Esophagus squamous epithelium (tissue), 5 donors: ENCODE measurements around the gene SPOCD1. TPM values are rescaled to one million over a fixed set of nuclear protein-coding genes. Genes with fewer than 3 reads are reported as not detected.
A peak's percentile ranks its signal among the peaks of the same experiment; 100 is the strongest.

Experiments used
- DNase-seq: peaks from one replicate; lab custom pipeline; 2025; lab: John Stamatoyannopoulos, UW
- H3K27ac ChIP-seq, 4 donors: fragments of 200-600 bp; sonication (generic); one replicate each; pipeline ENCODE4 v1.5.1; 2016 to 2019; ENCODE audit warnings: mild to moderate bottlenecking in 1 of 4
- H3K27me3 ChIP-seq, 4 donors: fragments of 200-600 bp; sonication (generic); 1 replicate in 3 of 4; 2 replicates in 1 of 4; pipeline versions ENCODE4 v1.5.1 to v1.6.0; 2017 to 2021; ENCODE audit warnings: antibody characterized with exemption in 1 of 4
- H3K36me3 ChIP-seq, 3 donors: fragments of 200-600 bp; sonication (generic); one replicate each; pipeline ENCODE4 v1.5.1; 2016 to 2019
- H3K4me1 ChIP-seq, 3 donors: fragments of 200-600 bp; sonication (generic); one replicate each; pipeline ENCODE4 v1.5.1; 2017 to 2019
- H3K4me3 ChIP-seq, 4 donors: fragments of 200-600 bp; sonication (generic); 1 replicate in 3 of 4; 2 replicates in 1 of 4; pipeline ENCODE4 v1.5.1; 2016 to 2019; ENCODE audit warnings: mild to moderate bottlenecking in 2 of 4, moderate library complexity in 1 of 4
- H3K9me3 ChIP-seq, 3 donors: fragments of 200-600 bp; sonication (generic); one replicate each; pipeline ENCODE4 v1.5.1; 2016 to 2019
- CTCF ChIP-seq, 6 experiments: fragments of 450-650 bp in 4 of 6; fragments of 200-600 bp in 2 of 6; sonication (generic) in 2 of 6; IDR thresholded peaks; one replicate each; pipeline ENCODE4 v1.5.1; 2016 to 2019; ENCODE audit warnings: antibody characterized with exemption in 6 of 6, mild to moderate bottlenecking in 4 of 6, moderate library complexity in 4 of 6
- POLR2A ChIP-seq, 4 donors: fragments of 450-650 bp; IDR thresholded peaks; one replicate each; pipeline ENCODE4 v1.6.1; 2017; ENCODE audit warnings: antibody characterized with exemption in 4 of 4, mild to moderate bottlenecking in 4 of 4, moderate library complexity in 3 of 4
- WGBS, 2 donors: methylation state at CpG; one replicate each; pipeline ENCODE4 v1.1.5; 2018; 5-methylcytosine and 5-hydroxymethylcytosine counted together
- intact Hi-C: fragments of 100-400 bp; cut with DNase I; formaldehyde crosslinking; loops from one replicate; pipeline ENCODE4 v1.15.0; 2022
- total RNA-seq, 4 donors: library from RNA; depleted of rRNA; stranded (reverse); fragments of >200 nt; gene quantifications; one replicate each; pipeline ENCODE4 v1.1.0, GENCODE V29; 2016
- donor health status: DM: yes; HTN: yes; CAD: no.

SPOCD1 gene
- total RNA-seq, 4 donors from 2014 or later: 0.18 to 0.40 (median 0.38) TPM; not detected in 1

GRCh38 chr1:31815307-31815645, 546 bp downstream of the SPOCD1 start:
- 88 to 94% methylated on average over 2 to 3 of the region's 7 CpGs for WGBS, 2 donors
- intact Hi-C loops: loop anchor here (10.0 kb wide), 1 partner anchor 150 kb away; no protein-coding TSS in a partner anchor
- H3K9me3 ChIP-seq: no peaks in the 10 kb centered on the region
- H3K4me3 ChIP-seq: peak overlapping the region in 1 of 4 donors; percentile 26
- no peaks in the 10 kb centered on the region for H3K36me3 ChIP-seq
- no peak for TF ChIP-seq CTCF (IDR thresholded peaks at IDR 0.05)
- no peak overlapping the region for H3K27ac ChIP-seq
- H3K27me3 ChIP-seq: no peaks in the 10 kb centered on the region
- no peak for DNase-seq
- H3K4me1 ChIP-seq: peaks cover 0 to 16% (median 3%) of the 10 kb centered on the region in 3 donors

- Histone ChIP-seq H3K9me3 (no peaks in the 10 kb centered on the region), H3K4me1 (peaks cover 0 to 16% (median 3%) of the 10 kb centered on the region in 3 donors), H3K27me3 (no peaks in the 10 kb centered on the region), H3K4me3 (no peak overlapping the region), H3K27ac (no peak overlapping the region), H3K36me3 (no peaks in the 10 kb centered on the region)
- 43 to 75% methylated on average over 1 to 4 of the region's 10 CpGs for WGBS, 2 donors
- no peak for DNase-seq
- TF ChIP-seq POLR2A (IDR thresholded peaks at IDR 0.05): no peak
- TF ChIP-seq CTCF (IDR thresholded peaks at IDR 0.05): no peak
- intact Hi-C loops: loop anchor here (10.0 kb wide), 1 partner anchor 150 kb away; no protein-coding TSS in a partner anchor
Observed at GRCh38 chr1:31814631-31815306, 1.1 kb downstream of the SPOCD1 start.

DNA sequence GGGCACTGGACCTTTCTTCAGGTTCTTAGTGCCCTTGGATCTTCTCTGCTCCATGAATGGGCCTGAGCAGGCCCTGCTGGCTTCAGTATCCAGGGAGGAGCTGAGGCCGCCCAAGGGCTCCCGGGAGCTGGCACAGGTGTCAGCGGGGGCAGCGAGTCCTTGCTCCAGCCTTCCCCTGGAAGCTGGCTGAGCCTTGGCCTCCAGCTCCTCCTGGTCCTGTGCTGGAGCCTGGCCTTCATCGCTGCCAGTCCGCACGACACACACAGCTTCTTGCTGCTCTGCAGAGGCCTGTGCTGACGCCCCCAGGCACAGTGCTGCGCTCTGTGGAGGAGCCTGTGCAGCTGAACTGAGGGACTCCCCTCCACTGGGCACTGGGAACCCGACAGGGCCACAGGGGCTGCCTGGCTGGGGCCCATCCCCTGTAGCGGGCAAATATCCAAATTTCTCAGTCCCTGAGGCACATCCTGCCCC, 1.7 kb downstream of the SPOCD1 start:
- Histone ChIP-seq H3K9me3 (no peaks in the 10 kb centered on the region), H3K36me3 (no peaks in the 10 kb centered on the region), H3K27me3 (no peaks in the 10 kb centered on the region), H3K4me1 (peaks cover 0 to 16% (median 3%) of the 10 kb centered on the region in 3 donors), H3K4me3 (no peak overlapping the region), H3K27ac (no peak overlapping the region)
- WGBS, 2 donors: 25% methylated on average over 4 of the region's 11 CpGs; no CpG with 5 or more reads in 1 of the 2 donors
- intact Hi-C loops: loop anchor here (10.0 kb wide), 1 partner anchor 151 kb away; no protein-coding TSS in a partner anchor
- no peak for TF ChIP-seq POLR2A (IDR thresholded peaks at IDR 0.05)
- TF ChIP-seq CTCF (IDR thresholded peaks at IDR 0.05): no peak
- no peak for DNase-seq

DNA sequence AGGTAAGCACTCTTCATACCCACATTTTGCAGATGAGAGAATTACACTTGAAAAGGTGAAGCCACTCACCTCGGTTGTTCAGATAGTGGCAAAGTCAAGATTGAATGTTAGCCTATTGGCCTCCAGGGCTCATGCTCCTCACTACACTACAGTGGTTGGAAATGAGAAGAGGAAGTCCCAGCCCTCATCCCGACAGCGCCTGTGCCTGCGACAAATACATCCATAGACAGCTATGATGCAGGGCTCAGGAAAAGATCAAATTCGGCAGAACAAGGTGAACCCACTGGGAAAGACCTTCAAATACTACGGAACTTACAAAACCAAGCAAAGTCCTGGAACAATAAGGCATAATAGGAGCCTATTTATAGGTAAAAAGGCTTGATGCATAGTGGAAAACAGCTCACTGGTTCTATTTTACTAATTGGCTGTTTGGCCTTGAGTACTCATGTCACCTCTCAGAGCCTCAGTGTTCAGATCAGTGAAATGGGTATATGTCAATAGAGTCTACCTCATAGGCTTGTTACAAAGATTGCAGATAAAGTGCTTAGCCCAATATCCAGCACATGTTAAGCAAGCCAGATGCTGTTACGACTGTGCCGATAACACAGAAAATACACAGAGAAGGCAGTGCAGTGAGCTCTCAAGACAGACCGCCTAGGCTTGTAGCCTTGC, 3.5 kb downstream of the SPOCD1 start:
- 77 to 86% methylated on average over 8 to 9 of the region's 9 CpGs for WGBS, 2 donors
- Histone ChIP-seq H3K4me1 (peaks cover 0 to 16% (median 3%) of the 10 kb centered on the region in 3 donors), H3K4me3 (no peak overlapping the region), H3K36me3 (no peaks in the 10 kb centered on the region), H3K27me3 (no peaks in the 10 kb centered on the region), H3K9me3 (no peaks in the 10 kb centered on the region), H3K27ac (no peak overlapping the region)
- TF ChIP-seq CTCF (IDR thresholded peaks at IDR 0.05): no peak
- no peak for TF ChIP-seq POLR2A (IDR thresholded peaks at IDR 0.05)
- intact Hi-C loops: loop anchor here (10.0 kb wide), 1 partner anchor 153 kb away; no protein-coding TSS in a partner anchor
- DNase-seq: no peak

DNA sequence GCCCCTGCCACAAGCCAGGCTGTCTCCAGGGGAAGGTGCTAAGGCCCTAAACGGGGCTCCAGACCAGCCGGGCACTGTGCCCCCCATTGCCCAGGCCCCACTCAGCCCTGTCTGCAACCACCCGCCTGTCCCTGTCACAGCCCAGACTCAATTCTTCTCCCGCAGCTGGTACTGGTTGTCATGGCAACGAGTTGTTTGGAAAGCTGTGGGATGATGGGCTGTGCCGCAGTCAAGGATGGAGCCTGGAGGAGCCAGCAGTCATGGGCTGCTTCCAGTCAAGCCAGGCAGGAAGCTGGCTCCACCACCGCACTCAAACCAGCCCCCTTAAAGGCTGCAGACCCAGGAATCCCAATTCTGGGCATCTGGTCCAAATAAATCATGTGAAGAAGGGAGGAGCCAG, 4.2 kb downstream of the SPOCD1 start:
- H3K27ac ChIP-seq: no peak overlapping the region
- H3K4me1 ChIP-seq: peaks cover 0 to 16% (median 3%) of the 10 kb centered on the region in 3 donors
- no peaks in the 10 kb centered on the region for H3K27me3 ChIP-seq
- H3K9me3 ChIP-seq: no peaks in the 10 kb centered on the region
- DNase-seq: no peak
- no peaks in the 10 kb centered on the region for H3K36me3 ChIP-seq
- intact Hi-C loops: loop anchor here (10.0 kb wide), 1 partner anchor 153 kb away; no protein-coding TSS in a partner anchor
- 64% methylated on average over 5 of the region's 7 CpGs; no CpG with 5 or more reads in 1 of the 2 donors for WGBS, 2 donors
- H3K4me3 ChIP-seq: no peak overlapping the region
- TF ChIP-seq POLR2A (IDR thresholded peaks at IDR 0.05) (no peak), CTCF (IDR thresholded peaks at IDR 0.05) (no peak)
